HEK293 (cell line): Measurements from ENCODE around the gene PEAK3.
A peak's percentile ranks its signal among the peaks of the same experiment; 100 is the strongest.
"Not testable (repeated sequence)": the region's sequence is repeated elsewhere in the genome, so short reads cannot be mapped to it uniquely, and the experiment has no call there.

Experiments used
- CTCF ChIA-PET: fragments of 350-600 bp; formaldehyde crosslinking; extraction: SDS; loops from one replicate; lab custom pipeline; 2021; ENCODE audit warnings: antibody characterized with exemption; lab: Yijun Ruan, JAX
- POLR2A ChIA-PET: fragments of 300-600 bp; formaldehyde crosslinking; extraction: SDS; loops from one replicate; lab custom pipeline; 2020; ENCODE audit warnings: antibody characterized with exemption, inconsistent platforms; lab: Yijun Ruan, JAX
- H3K27ac ChIP-seq: fragments of 200-500 bp; sonication (Bioruptor generic); 2 replicates; pipeline ENCODE4 v1.5.1; 2014; ENCODE audit warnings: low read depth, low read length, control low read depth, inconsistent platforms; ENCODE audit errors: extremely low read depth
- H3K36me3 ChIP-seq, 2 experiments: fragments of 200-500 bp in 1 of 2; sonication (Bioruptor generic) in 1 of 2; 1 replicate in 1 of 2; 2 replicates in 1 of 2; pipeline ENCODE4 v1.5.1; 2014 to 2017; ENCODE audit warnings: inconsistent platforms in 2 of 2, low read length in 2 of 2; ENCODE audit not compliant: control insufficient read depth in 2 of 2, insufficient read depth in 1 of 2
- H3K4me1 ChIP-seq: fragments of 200-500 bp; sonication (Bioruptor generic); 2 replicates; pipeline ENCODE4 v1.5.1; 2014; ENCODE audit warnings: mild to moderate bottlenecking, low read length, inconsistent platforms; ENCODE audit not compliant: control insufficient read depth, insufficient read depth
- H3K4me3 ChIP-seq: 2 replicates; pipeline ENCODE4 v1.5.1; 2011; ENCODE audit warnings: low read depth, mild to moderate bottlenecking, control low read depth, low read length, moderate library complexity
- H3K9me3 ChIP-seq: fragments of 200-500 bp; sonication (Bioruptor generic); 2 replicates; pipeline ENCODE4 v1.5.1; 2014; ENCODE audit warnings: low read depth, low read length, inconsistent platforms; ENCODE audit not compliant: control insufficient read depth, insufficient read depth
- EGR2 ChIP-seq: fragments of 450-650 bp; formaldehyde crosslinking; IDR thresholded peaks from 2 replicates; pipeline ENCODE4 v1.5.1; 2016; ENCODE audit warnings: low read depth, missing biosample characterization, missing genetic modification characterization
- KLF8 ChIP-seq: fragments of 450-650 bp; formaldehyde crosslinking; IDR thresholded peaks from 2 replicates; pipeline ENCODE4 v1.5.1; 2016; ENCODE audit warnings: missing biosample characterization, missing genetic modification characterization
- SCRT1 ChIP-seq: fragments of 450-650 bp; formaldehyde crosslinking; IDR thresholded peaks from 2 replicates; pipeline ENCODE4 v1.5.1; 2016; ENCODE audit warnings: missing biosample characterization, missing genetic modification characterization, borderline replicate concordance
- SCRT2 ChIP-seq: fragments of 450-650 bp; formaldehyde crosslinking; IDR thresholded peaks from 2 replicates; pipeline ENCODE4 v1.5.1; 2016; ENCODE audit warnings: missing biosample characterization, missing genetic modification characterization
- ZEB2 ChIP-seq: fragments of 450-650 bp; formaldehyde crosslinking; IDR thresholded peaks from 2 replicates; pipeline ENCODE4 v1.5.1; 2016; ENCODE audit warnings: missing biosample characterization, missing genetic modification characterization
- ZIC2 ChIP-seq: fragments of 450-650 bp; formaldehyde crosslinking; IDR thresholded peaks from 2 replicates; pipeline ENCODE4 v1.5.1; 2016; ENCODE audit warnings: missing biosample characterization, missing genetic modification characterization
- ZNF121 ChIP-seq: fragments of 450-650 bp; formaldehyde crosslinking; IDR thresholded peaks from 2 replicates; pipeline ENCODE4 v1.5.1; 2016; ENCODE audit warnings: missing biosample characterization, missing genetic modification characterization
- ZNF157 ChIP-seq: fragments of 450-650 bp; formaldehyde crosslinking; IDR thresholded peaks from 2 replicates; pipeline ENCODE4 v1.5.1; 2016; ENCODE audit warnings: missing biosample characterization, missing genetic modification characterization
- ZNF571 ChIP-seq: fragments of 450-650 bp; formaldehyde crosslinking; IDR thresholded peaks from 2 replicates; pipeline ENCODE4 v1.5.0; 2017; ENCODE audit warnings: missing biosample characterization, missing genetic modification characterization
- ZNF768 ChIP-seq: fragments of 450-650 bp; formaldehyde crosslinking; IDR thresholded peaks from 2 replicates; pipeline ENCODE4 v1.5.1; 2018; ENCODE audit warnings: missing biosample characterization, mild to moderate bottlenecking, missing genetic modification characterization
- TF ChIP-seq, protein P1 (sequence below): fragments of 450-650 bp; formaldehyde crosslinking; IDR thresholded peaks from 2 replicates; pipeline ENCODE4 v1.5.1; 2017; ENCODE audit warnings: missing biosample characterization, missing genetic modification characterization
- TF ChIP-seq, protein P2 (sequence below): fragments of 450-650 bp; formaldehyde crosslinking; IDR thresholded peaks from 2 replicates; pipeline ENCODE4 v1.5.1; 2016; ENCODE audit warnings: missing biosample characterization, missing genetic modification characterization, borderline replicate concordance
- TF ChIP-seq, protein P3 (sequence below): fragments of 450-650 bp; formaldehyde crosslinking; IDR thresholded peaks from 2 replicates; pipeline ENCODE4 v1.5.1; 2016; ENCODE audit warnings: missing biosample characterization, missing genetic modification characterization

The PEAK3 gene

DNA sequence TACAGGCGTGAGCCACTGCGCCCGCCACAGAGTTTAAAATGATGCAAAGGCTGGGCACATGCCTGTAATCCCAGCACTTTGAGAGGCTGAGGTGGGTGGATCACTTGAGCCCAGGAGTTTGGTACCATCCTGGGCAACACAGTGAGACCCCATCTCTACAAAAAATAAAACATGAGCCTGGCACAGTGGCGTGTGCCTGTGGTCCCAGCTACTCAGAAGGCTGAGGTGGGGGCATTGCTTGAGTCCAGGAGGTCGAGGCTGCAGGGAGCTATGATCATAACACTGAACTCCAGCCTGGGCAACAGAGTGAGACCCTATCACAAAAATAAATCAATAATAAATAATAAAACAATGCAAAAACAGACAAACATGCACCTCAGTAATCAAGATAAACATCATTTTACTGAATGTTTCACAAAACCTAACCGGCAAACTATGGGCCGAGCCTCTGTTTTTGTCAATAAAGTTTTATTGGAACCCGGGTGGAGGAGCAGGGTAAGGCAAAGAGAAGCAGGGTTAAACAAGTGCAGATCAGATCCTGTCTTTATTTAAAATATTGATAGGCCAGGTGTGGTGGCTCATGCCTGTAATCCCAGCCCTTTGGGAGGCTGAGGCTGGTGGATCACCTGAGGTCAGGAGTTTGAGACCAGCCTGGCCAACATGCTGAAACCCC lies 2.0 kb upstream of the PEAK3 start:
- ChIA-PET POLR2A (no interaction called here), CTCF (interaction anchor here (0.6 to 0.7 kb wide), 2 partner anchors 31 to 365 kb away, joined by 3 read pairs; no protein-coding TSS in a partner anchor)
- Histone ChIP-seq H3K9me3 (no peaks in the 10 kb centered on the region), H3K4me3 (no peak overlapping the region), H3K4me1 (no peaks in the 10 kb centered on the region), H3K27ac (no peak overlapping the region), H3K36me3 (no peaks in the 10 kb centered on the region)
- TF ChIP-seq ZNF121 (tag by site-specific recombination) (peak; percentile 99), KLF8 (tag by site-specific recombination) (0 out of 2 replicates have a peak, but pooled peaks have one; percentile 32), ZNF571 (no peak)

DNA sequence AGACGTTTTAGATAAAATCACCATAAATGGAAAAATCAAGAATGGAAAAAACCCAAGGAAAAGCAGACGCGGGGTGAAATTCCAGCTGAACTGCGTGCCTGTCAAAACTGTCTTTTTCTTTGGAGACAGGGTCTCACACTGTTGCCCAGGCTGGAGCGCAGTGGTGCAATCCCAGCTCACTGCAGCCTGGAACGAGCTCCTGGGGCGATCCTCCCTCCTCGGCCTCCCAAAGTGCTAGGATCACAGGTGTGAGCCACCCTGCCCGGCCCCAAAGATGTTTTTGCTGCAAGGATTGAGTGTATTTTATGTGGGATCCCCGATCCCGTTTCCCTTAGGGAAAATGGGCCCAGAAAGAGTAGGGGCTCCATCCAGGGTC lies 875 bp upstream of the PEAK3 start:
- TF ChIP-seq ZNF121 (tag by site-specific recombination) (0 out of 2 replicates have a peak, but pooled peaks have one; percentile 8), ZEB2 (no peak)
- H3K36me3 ChIP-seq, result no peaks in the 10 kb centered on the region
- no peak overlapping the region for H3K27ac ChIP-seq
- CTCF ChIA-PET, result no interaction called here
- H3K4me1 ChIP-seq, result no peaks in the 10 kb centered on the region
- no peak overlapping the region for H3K4me3 ChIP-seq
- POLR2A ChIA-PET, result no interaction called here
- no peaks in the 10 kb centered on the region for H3K9me3 ChIP-seq

DNA sequence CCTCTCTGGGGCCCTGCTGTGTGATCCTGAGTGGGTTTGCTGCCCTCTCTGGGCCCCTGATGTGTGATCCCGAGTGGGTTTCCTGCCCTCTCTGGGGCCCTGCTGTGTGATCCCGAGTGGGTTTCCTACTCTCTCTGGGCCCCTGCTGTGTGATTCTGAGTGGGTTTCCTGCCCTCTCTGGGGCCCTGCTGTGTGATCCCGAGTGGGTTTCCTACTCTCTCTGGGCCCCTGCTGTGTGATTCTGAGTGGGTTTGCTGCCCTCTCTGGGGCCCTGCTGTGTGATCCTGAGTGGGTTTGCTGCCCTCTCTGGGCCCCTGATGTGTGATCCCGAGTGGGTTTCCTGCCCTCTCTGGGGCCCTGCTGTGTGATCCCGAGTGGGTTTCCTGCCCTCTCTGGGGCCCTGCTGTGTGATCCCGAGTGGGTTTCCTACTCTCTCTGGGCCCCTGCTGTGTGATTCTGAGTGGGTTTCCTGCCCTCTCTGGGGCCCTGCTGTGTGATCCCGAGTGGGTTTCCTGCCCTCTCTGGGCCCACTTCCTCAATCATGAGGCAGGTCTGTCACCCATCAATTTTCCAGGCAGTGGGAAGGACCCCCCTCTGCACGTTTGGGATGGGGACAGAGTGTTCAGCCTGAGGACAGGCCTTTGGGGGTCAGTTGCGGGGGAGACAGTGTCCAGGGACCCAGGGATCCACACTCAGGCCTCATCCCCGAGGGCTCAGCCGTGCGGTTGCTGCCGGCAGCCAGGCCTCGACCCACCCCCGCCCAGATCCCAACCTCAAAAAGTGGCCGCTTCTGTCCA lies 512 bp downstream of the PEAK3 start:
- not testable (repeated sequence) for H3K9me3 ChIP-seq, H3K4me1 ChIP-seq, H3K36me3 ChIP-seq, H3K27ac ChIP-seq, H3K4me3 ChIP-seq
- TF ChIP-seq, protein P1, sequence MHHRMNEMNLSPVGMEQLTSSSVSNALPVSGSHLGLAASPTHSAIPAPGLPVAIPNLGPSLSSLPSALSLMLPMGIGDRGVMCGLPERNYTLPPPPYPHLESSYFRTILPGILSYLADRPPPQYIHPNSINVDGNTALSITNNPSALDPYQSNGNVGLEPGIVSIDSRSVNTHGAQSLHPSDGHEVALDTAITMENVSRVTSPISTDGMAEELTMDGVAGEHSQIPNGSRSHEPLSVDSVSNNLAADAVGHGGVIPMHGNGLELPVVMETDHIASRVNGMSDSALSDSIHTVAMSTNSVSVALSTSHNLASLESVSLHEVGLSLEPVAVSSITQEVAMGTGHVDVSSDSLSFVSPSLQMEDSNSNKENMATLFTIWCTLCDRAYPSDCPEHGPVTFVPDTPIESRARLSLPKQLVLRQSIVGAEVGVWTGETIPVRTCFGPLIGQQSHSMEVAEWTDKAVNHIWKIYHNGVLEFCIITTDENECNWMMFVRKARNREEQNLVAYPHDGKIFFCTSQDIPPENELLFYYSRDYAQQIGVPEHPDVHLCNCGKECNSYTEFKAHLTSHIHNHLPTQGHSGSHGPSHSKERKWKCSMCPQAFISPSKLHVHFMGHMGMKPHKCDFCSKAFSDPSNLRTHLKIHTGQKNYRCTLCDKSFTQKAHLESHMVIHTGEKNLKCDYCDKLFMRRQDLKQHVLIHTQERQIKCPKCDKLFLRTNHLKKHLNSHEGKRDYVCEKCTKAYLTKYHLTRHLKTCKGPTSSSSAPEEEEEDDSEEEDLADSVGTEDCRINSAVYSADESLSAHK (tag by site-specific recombination), result peak; percentile 40; the same call in 1 of the 2 replicates
- peak; percentile 90 for TF ChIP-seq ZNF768
- POLR2A ChIA-PET, result interaction anchor here (0.6 kb wide), 1 partner anchor 443 kb away, joined by 5 read pairs; no protein-coding TSS in a partner anchor
- CTCF ChIA-PET, result interaction anchor here (0.6 kb wide), 1 partner anchor 330 kb away, joined by 3 read pairs; no protein-coding TSS in a partner anchor

DNA sequence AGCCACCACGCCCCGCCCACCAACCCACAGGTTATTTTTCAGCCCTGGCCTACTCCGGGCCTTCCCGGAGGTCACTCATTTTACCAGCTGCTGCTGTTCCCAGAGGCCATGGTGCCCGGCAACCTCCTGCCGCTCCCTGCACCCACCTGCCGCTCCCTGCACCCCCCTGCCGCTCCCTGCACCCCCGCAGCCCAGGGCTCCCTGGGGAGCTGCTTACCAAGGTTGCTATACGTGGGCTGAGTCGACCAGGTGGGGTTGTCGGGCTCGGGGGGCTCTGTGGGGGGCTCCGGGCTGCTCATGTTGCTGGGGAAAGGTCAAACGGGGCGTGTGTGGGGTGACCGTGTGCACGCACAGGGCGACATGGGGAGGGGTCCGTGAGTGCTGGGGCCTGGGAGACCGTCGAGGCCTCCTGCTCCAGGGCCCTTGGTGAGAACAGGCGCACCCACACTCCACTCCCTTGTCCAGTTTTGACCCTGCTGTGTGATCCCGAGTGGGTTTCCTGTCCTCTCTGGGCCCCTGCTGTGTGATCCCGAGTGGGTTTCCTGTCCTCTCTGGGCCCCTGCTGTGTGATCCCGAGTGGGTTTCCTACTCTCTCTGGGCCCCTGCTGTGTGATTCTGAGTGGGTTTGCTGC lies 1.2 kb downstream of the PEAK3 start:
- H3K9me3 ChIP-seq, result no peaks in the 10 kb centered on the region
- ChIA-PET CTCF (no interaction called here), POLR2A (no interaction called here)
- H3K4me1 ChIP-seq, result no peaks in the 10 kb centered on the region
- H3K36me3 ChIP-seq, result no peaks in the 10 kb centered on the region
- H3K4me3 ChIP-seq, result no peak overlapping the region
- H3K27ac ChIP-seq, result no peak overlapping the region
- TF ChIP-seq, protein P2, sequence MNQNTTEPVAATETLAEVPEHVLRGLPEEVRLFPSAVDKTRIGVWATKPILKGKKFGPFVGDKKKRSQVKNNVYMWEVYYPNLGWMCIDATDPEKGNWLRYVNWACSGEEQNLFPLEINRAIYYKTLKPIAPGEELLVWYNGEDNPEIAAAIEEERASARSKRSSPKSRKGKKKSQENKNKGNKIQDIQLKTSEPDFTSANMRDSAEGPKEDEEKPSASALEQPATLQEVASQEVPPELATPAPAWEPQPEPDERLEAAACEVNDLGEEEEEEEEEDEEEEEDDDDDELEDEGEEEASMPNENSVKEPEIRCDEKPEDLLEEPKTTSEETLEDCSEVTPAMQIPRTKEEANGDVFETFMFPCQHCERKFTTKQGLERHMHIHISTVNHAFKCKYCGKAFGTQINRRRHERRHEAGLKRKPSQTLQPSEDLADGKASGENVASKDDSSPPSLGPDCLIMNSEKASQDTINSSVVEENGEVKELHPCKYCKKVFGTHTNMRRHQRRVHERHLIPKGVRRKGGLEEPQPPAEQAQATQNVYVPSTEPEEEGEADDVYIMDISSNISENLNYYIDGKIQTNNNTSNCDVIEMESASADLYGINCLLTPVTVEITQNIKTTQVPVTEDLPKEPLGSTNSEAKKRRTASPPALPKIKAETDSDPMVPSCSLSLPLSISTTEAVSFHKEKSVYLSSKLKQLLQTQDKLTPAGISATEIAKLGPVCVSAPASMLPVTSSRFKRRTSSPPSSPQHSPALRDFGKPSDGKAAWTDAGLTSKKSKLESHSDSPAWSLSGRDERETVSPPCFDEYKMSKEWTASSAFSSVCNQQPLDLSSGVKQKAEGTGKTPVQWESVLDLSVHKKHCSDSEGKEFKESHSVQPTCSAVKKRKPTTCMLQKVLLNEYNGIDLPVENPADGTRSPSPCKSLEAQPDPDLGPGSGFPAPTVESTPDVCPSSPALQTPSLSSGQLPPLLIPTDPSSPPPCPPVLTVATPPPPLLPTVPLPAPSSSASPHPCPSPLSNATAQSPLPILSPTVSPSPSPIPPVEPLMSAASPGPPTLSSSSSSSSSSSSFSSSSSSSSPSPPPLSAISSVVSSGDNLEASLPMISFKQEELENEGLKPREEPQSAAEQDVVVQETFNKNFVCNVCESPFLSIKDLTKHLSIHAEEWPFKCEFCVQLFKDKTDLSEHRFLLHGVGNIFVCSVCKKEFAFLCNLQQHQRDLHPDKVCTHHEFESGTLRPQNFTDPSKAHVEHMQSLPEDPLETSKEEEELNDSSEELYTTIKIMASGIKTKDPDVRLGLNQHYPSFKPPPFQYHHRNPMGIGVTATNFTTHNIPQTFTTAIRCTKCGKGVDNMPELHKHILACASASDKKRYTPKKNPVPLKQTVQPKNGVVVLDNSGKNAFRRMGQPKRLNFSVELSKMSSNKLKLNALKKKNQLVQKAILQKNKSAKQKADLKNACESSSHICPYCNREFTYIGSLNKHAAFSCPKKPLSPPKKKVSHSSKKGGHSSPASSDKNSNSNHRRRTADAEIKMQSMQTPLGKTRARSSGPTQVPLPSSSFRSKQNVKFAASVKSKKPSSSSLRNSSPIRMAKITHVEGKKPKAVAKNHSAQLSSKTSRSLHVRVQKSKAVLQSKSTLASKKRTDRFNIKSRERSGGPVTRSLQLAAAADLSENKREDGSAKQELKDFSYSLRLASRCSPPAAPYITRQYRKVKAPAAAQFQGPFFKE (tag by site-specific recombination), result no peak
- TF ChIP-seq SCRT2 (peak; percentile 95), ZNF768 (peak; percentile 59; the same call in 1 of the 2 replicates), ZIC2 (peak; percentile 56; the same call in 1 of the 2 replicates), SCRT1 (tag by site-specific recombination) (peak; percentile 93), ZNF157 (tag by site-specific recombination) (no peak), EGR2 (tag by site-specific recombination) (0 out of 2 replicates have a peak, but pooled peaks have one; percentile 16), ZEB2 (no peak)
- TF ChIP-seq, protein P3, sequence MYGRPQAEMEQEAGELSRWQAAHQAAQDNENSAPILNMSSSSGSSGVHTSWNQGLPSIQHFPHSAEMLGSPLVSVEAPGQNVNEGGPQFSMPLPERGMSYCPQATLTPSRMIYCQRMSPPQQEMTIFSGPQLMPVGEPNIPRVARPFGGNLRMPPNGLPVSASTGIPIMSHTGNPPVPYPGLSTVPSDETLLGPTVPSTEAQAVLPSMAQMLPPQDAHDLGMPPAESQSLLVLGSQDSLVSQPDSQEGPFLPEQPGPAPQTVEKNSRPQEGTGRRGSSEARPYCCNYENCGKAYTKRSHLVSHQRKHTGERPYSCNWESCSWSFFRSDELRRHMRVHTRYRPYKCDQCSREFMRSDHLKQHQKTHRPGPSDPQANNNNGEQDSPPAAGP (tag by site-specific recombination), result 0 out of 2 replicates have a peak, but pooled peaks have one; percentile 25
